ENCODE data around the gene WDCP.

Gene WDCP

GRCh38 chr2:24088821-24089359 is 41.7 kb upstream of the WDCP start:
- Histone ChIP-seq H3K23ac (ENCODE audit: low read depth, low read length, poor library complexity) (no peak overlapping the region), H3K4me1 (ENCODE audit: control insufficient read depth in 2 of 2, insufficient read depth in 1 of 2, low read depth in 1 of 2, low read length in 2 of 2) (peaks cover 0 to 5% of the 10 kb centered on the region in 2 donors), H3K79me1 (ENCODE audit: low read depth, low read length) (no peaks in the 10 kb centered on the region), H3K36me3 (replicated peaks in 1 of 2; ENCODE audit: control insufficient read depth in 2 of 2, insufficient read depth in 2 of 2, low read length in 2 of 2) (no peaks in the 10 kb centered on the region), H2BK15ac (ENCODE audit: low read length) (no peak overlapping the region), H3K4me2 (ENCODE audit: insufficient read depth, low read length, poor library complexity, severe bottlenecking) (no peak overlapping the region), H3K27me3 (ENCODE audit: control insufficient read depth in 3 of 3, insufficient read depth in 3 of 3, low read depth in 1 of 3, low read length in 3 of 3) (no peaks in the 10 kb centered on the region), H3K14ac (ENCODE audit: low read length) (no peak overlapping the region), H3K18ac (ENCODE audit: low read length) (no peak overlapping the region), H3K4me3 (ENCODE audit: low read length in 2 of 2) (no peak overlapping the region), H4K8ac (ENCODE audit: low read depth, low read length) (no peak overlapping the region), H3K9me3 (replicated peaks in 1 of 2; ENCODE audit: control insufficient read depth in 2 of 2, insufficient read depth in 1 of 2, low read depth in 1 of 2, low read length in 2 of 2) (no peaks in the 10 kb centered on the region), H3K4ac (ENCODE audit: low read length) (no peak overlapping the region), H4K91ac (ENCODE audit: low read depth, low read length, poor library complexity) (no peak overlapping the region), H2AFZ (ENCODE audit: low read length) (no peak overlapping the region), H2BK12ac (ENCODE audit: low read length) (no peak overlapping the region), H3K27ac (replicated peaks; ENCODE audit: low read length) (no peak overlapping the region), H3K9ac (ENCODE audit: low read depth, low read length, poor library complexity) (no peak overlapping the region), H2BK5ac (ENCODE audit: low read length) (no peak overlapping the region), H2BK120ac (ENCODE audit: low read depth, low read length) (no peak overlapping the region), H2AK5ac (ENCODE audit: low read depth, low read length) (no peak overlapping the region)
- no CpG with 5 or more reads among the region's 2 CpGs for WGBS, 2 donors (ENCODE audit: extremely low coverage in 2 of 2, insufficient read length in 2 of 2, insufficient replicate concordance in 1 of 2)
- no peak for DNase-seq (ENCODE audit: low spot score)

GRCh38 chr2:24087032-24087431 is 39.8 kb upstream of the WDCP start:
- Histone ChIP-seq H3K23ac (ENCODE audit: low read depth, low read length, poor library complexity) (no peak overlapping the region), H2BK15ac (ENCODE audit: low read length) (no peak overlapping the region), H3K9me3 (replicated peaks in 1 of 2; ENCODE audit: control insufficient read depth in 2 of 2, insufficient read depth in 1 of 2, low read depth in 1 of 2, low read length in 2 of 2) (no peaks in the 10 kb centered on the region), H3K27me3 (ENCODE audit: control insufficient read depth in 3 of 3, insufficient read depth in 3 of 3, low read depth in 1 of 3, low read length in 3 of 3) (no peaks in the 10 kb centered on the region), H2BK12ac (ENCODE audit: low read length) (no peak overlapping the region), H2AFZ (ENCODE audit: low read length) (no peak overlapping the region), H3K9ac (ENCODE audit: low read depth, low read length, poor library complexity) (no peak overlapping the region), H3K36me3 (replicated peaks in 1 of 2; ENCODE audit: control insufficient read depth in 2 of 2, insufficient read depth in 2 of 2, low read length in 2 of 2) (peaks cover 8 to 14% of the 10 kb centered on the region in 2 donors), H3K4me1 (ENCODE audit: control insufficient read depth in 2 of 2, insufficient read depth in 1 of 2, low read depth in 1 of 2, low read length in 2 of 2) (peaks cover 0 to 8% of the 10 kb centered on the region in 2 donors), H3K4me2 (ENCODE audit: insufficient read depth, low read length, poor library complexity, severe bottlenecking) (no peak overlapping the region), H2BK5ac (ENCODE audit: low read length) (no peak overlapping the region), H3K27ac (replicated peaks; ENCODE audit: low read length) (no peak overlapping the region), H3K14ac (ENCODE audit: low read length) (no peak overlapping the region), H3K4me3 (ENCODE audit: low read length in 2 of 2) (no peak overlapping the region), H4K91ac (ENCODE audit: low read depth, low read length, poor library complexity) (no peak overlapping the region), H2BK120ac (ENCODE audit: low read depth, low read length) (no peak overlapping the region), H3K4ac (ENCODE audit: low read length) (no peak overlapping the region), H3K79me1 (ENCODE audit: low read depth, low read length) (no peaks in the 10 kb centered on the region), H4K8ac (ENCODE audit: low read depth, low read length) (no peak overlapping the region), H3K18ac (ENCODE audit: low read length) (no peak overlapping the region), H2AK5ac (ENCODE audit: low read depth, low read length) (no peak overlapping the region)
- DNase-seq (ENCODE audit: low spot score), result no peak
- no CpG with 5 or more reads among the region's 3 CpGs for WGBS, 2 donors (ENCODE audit: extremely low coverage in 2 of 2, insufficient read length in 2 of 2, insufficient replicate concordance in 1 of 2)

- no peak overlapping the region for H2BK120ac ChIP-seq (ENCODE audit: low read depth, low read length)
- DNase-seq (ENCODE audit: low spot score), result no peak
- H3K4ac ChIP-seq (ENCODE audit: low read length), result no peak overlapping the region
- no peak overlapping the region for H3K18ac ChIP-seq (ENCODE audit: low read length)
- H2AFZ ChIP-seq (ENCODE audit: low read length), result no peak overlapping the region
- no CpG with 5 or more reads among the region's 1 CpG for WGBS, 2 donors (ENCODE audit: extremely low coverage in 2 of 2, insufficient read length in 2 of 2, insufficient replicate concordance in 1 of 2)
- H3K9me3 ChIP-seq (replicated peaks in 1 of 2; ENCODE audit: control insufficient read depth in 2 of 2, insufficient read depth in 1 of 2, low read depth in 1 of 2, low read length in 2 of 2), result no peaks in the 10 kb centered on the region
- H2BK15ac ChIP-seq (ENCODE audit: low read length), result no peak overlapping the region
- no peak overlapping the region for H3K4me3 ChIP-seq (ENCODE audit: low read length in 2 of 2)
- no peak overlapping the region for H3K23ac ChIP-seq (ENCODE audit: low read depth, low read length, poor library complexity)
- H2AK5ac ChIP-seq (ENCODE audit: low read depth, low read length), result no peak overlapping the region
- H4K8ac ChIP-seq (ENCODE audit: low read depth, low read length), result no peak overlapping the region
- H3K79me1 ChIP-seq (ENCODE audit: low read depth, low read length), result no peaks in the 10 kb centered on the region
- no peak overlapping the region for H3K4me2 ChIP-seq (ENCODE audit: insufficient read depth, low read length, poor library complexity, severe bottlenecking)
- H3K9ac ChIP-seq (ENCODE audit: low read depth, low read length, poor library complexity), result no peak overlapping the region
- H3K27ac ChIP-seq (replicated peaks; ENCODE audit: low read length), result no peak overlapping the region
- peaks cover 0 to 8% of the 10 kb centered on the region in 2 donors for H3K4me1 ChIP-seq (ENCODE audit: control insufficient read depth in 2 of 2, insufficient read depth in 1 of 2, low read depth in 1 of 2, low read length in 2 of 2)
- no peak overlapping the region for H2BK12ac ChIP-seq (ENCODE audit: low read length)
- peaks cover 10 to 16% of the 10 kb centered on the region in 2 donors for H3K36me3 ChIP-seq (replicated peaks in 1 of 2; ENCODE audit: control insufficient read depth in 2 of 2, insufficient read depth in 2 of 2, low read length in 2 of 2)
- no peaks in the 10 kb centered on the region for H3K27me3 ChIP-seq (ENCODE audit: control insufficient read depth in 3 of 3, insufficient read depth in 3 of 3, low read depth in 1 of 3, low read length in 3 of 3)
- H2BK5ac ChIP-seq (ENCODE audit: low read length), result no peak overlapping the region
- no peak overlapping the region for H4K91ac ChIP-seq (ENCODE audit: low read depth, low read length, poor library complexity)
- H3K14ac ChIP-seq (ENCODE audit: low read length), result no peak overlapping the region
Measured at GRCh38 chr2:24086241-24086640, 39.0 kb upstream of the WDCP start.

GRCh38 chr2:24085200-24085489 is 38.0 kb upstream of the WDCP start:
- Histone ChIP-seq H2BK5ac (ENCODE audit: low read length) (no peak overlapping the region), H3K4me1 (ENCODE audit: control insufficient read depth in 2 of 2, insufficient read depth in 1 of 2, low read depth in 1 of 2, low read length in 2 of 2) (peaks cover 0 to 8% of the 10 kb centered on the region in 2 donors), H3K9me3 (replicated peaks in 1 of 2; ENCODE audit: control insufficient read depth in 2 of 2, insufficient read depth in 1 of 2, low read depth in 1 of 2, low read length in 2 of 2) (no peaks in the 10 kb centered on the region), H2AFZ (ENCODE audit: low read length) (peak overlapping the region; percentile 94), H4K91ac (ENCODE audit: low read depth, low read length, poor library complexity) (no peak overlapping the region), H3K14ac (ENCODE audit: low read length) (no peak overlapping the region), H3K79me1 (ENCODE audit: low read depth, low read length) (no peaks in the 10 kb centered on the region), H3K9ac (ENCODE audit: low read depth, low read length, poor library complexity) (peak overlapping the region; percentile 46), H3K18ac (ENCODE audit: low read length) (peak overlapping the region; percentile 80), H3K36me3 (replicated peaks in 1 of 2; ENCODE audit: control insufficient read depth in 2 of 2, insufficient read depth in 2 of 2, low read length in 2 of 2) (peaks cover 15 to 24% of the 10 kb centered on the region in 2 donors), H4K8ac (ENCODE audit: low read depth, low read length) (no peak overlapping the region), H3K27me3 (ENCODE audit: control insufficient read depth in 3 of 3, insufficient read depth in 3 of 3, low read depth in 1 of 3, low read length in 3 of 3) (no peaks in the 10 kb centered on the region), H3K23ac (ENCODE audit: low read depth, low read length, poor library complexity) (no peak overlapping the region), H2BK120ac (ENCODE audit: low read depth, low read length) (no peak overlapping the region), H3K4me3 (ENCODE audit: low read length in 2 of 2) (peak overlapping the region; percentile 63 to 92), H2BK12ac (ENCODE audit: low read length) (no peak overlapping the region), H3K4me2 (ENCODE audit: insufficient read depth, low read length, poor library complexity, severe bottlenecking) (peak overlapping the region; percentile 98), H2BK15ac (ENCODE audit: low read length) (no peak overlapping the region), H3K27ac (replicated peaks; ENCODE audit: low read length) (peak overlapping the region; percentile 98), H2AK5ac (ENCODE audit: low read depth, low read length) (no peak overlapping the region), H3K4ac (ENCODE audit: low read length) (no peak overlapping the region)
- DNase-seq (ENCODE audit: low spot score), result no peak
- no CpG with 5 or more reads among the region's 11 CpGs for WGBS, 2 donors (ENCODE audit: extremely low coverage in 2 of 2, insufficient read length in 2 of 2, insufficient replicate concordance in 1 of 2)

All from neuronal stem cell (in vitro differentiated cells).